K562 (cell line): ENCODE measurements around the gene CDCA4. TPM values are rescaled to one million over a fixed set of nuclear protein-coding genes. Genes with fewer than 3 reads are reported as not detected.
A peak's percentile ranks its signal among the peaks of the same experiment; 100 is the strongest.

ENCODE experiments used
- BCOR ChIP-seq: fragments of 450-650 bp; IDR thresholded peaks from 2 replicates; pipeline ENCODE4 v1.6.1; 2016
- CBX8 ChIP-seq: fragments of 200-600 bp; sonication (generic); IDR thresholded peaks from 2 replicates; pipeline ENCODE4 v1.6.1; 2012; ENCODE audit warnings: borderline replicate concordance, mixed run types, low read depth, mild to moderate bottlenecking, moderate library complexity, mixed read lengths, low read length, control low read depth, inconsistent platforms; ENCODE audit not compliant: poor library complexity, severe bottlenecking; ENCODE audit errors: extremely low read depth
- CCAR2 ChIP-seq: fragments of 200-400 bp; formaldehyde crosslinking; IDR thresholded peaks from 2 replicates; pipeline ENCODE4 v1.6.1; 2017; ENCODE audit warnings: mild to moderate bottlenecking, low read depth, low read length
- CEBPB ChIP-seq: fragments of 450-650 bp; IDR thresholded peaks from 2 replicates; pipeline ENCODE4 v1.6.1; 2016; ENCODE audit warnings: missing genetic modification characterization, missing compliant biosample characterization
- EWSR1 ChIP-seq: fragments of 450-650 bp; IDR thresholded peaks from 2 replicates; pipeline ENCODE4 v1.6.1; 2018; ENCODE audit warnings: borderline replicate concordance, mild to moderate bottlenecking, low read depth, moderate library complexity; ENCODE audit not compliant: partially characterized antibody
- FOXA3 ChIP-seq, 2 experiments: fragments of 450-650 bp in 1 of 2; sonication (generic) in 1 of 2; formaldehyde crosslinking; IDR thresholded peaks in 1 of 2; conservative IDR thresholded peaks in 1 of 2; 2 replicates each; pipeline versions ENCODE4 v1.4.0 to v1.8.0; 2020 to 2022; ENCODE audit warnings: mild to moderate bottlenecking in 2 of 2, missing genetic modification reagents in 1 of 2
- LCOR ChIP-seq: sonication (generic); formaldehyde crosslinking; IDR thresholded peaks from 2 replicates; pipeline ENCODE4 v1.8.0; 2022; ENCODE audit warnings: mild to moderate bottlenecking, missing genetic modification reagents
- MYNN ChIP-seq, 2 experiments: sonication (generic); formaldehyde crosslinking in 1 of 2; IDR thresholded peaks; 2 replicates each; pipeline versions ENCODE4 v1.5.0 to v1.6.1; 2016 to 2020; ENCODE audit warnings: antibody characterized with exemption in 1 of 2, missing genetic modification reagents in 1 of 2
- NCOA1 ChIP-seq: fragments of 450-650 bp; IDR thresholded peaks from 2 replicates; pipeline ENCODE4 v1.6.1; 2016; ENCODE audit warnings: low read depth
- NRF1 ChIP-seq, 2 experiments: fragments of 450-650 bp; IDR thresholded peaks in 1 of 2; conservative IDR thresholded peaks in 1 of 2; 2 replicates each; pipeline ENCODE4 v1.6.1; 2014; ENCODE audit warnings: mild to moderate bottlenecking in 2 of 2
- PHF8 ChIP-seq: fragments of 200-600 bp; sonication (generic); IDR thresholded peaks from 2 replicates; pipeline ENCODE4 v1.6.1; 2012; ENCODE audit warnings: mixed run types, mild to moderate bottlenecking, inconsistent platforms, low read length, moderate library complexity, borderline replicate concordance
- SIX5 ChIP-seq, 2 experiments: IDR thresholded peaks; 2 replicates each; pipeline ENCODE4 v1.6.1; 2011; ENCODE audit warnings: low read length in 2 of 2, borderline replicate concordance in 1 of 2, low read depth in 1 of 2, mild to moderate bottlenecking in 1 of 2, moderate library complexity in 1 of 2; ENCODE audit not compliant: insufficient read depth in 1 of 2
- SMAD1 ChIP-seq: fragments of 150-350 bp; IDR thresholded peaks from 2 replicates; pipeline ENCODE4 v1.6.1; 2014; ENCODE audit warnings: low read length, low read depth; ENCODE audit not compliant: partially characterized antibody
- ZNF23 ChIP-seq: fragments of 250-450 bp; sonication (Bioruptor Pico); IDR thresholded peaks from 2 replicates; pipeline ENCODE4 v1.4.0; 2020; ENCODE audit warnings: mild to moderate bottlenecking
- ZZZ3 ChIP-seq: fragments of 450-650 bp; IDR thresholded peaks from 2 replicates; pipeline ENCODE4 v1.6.1; 2016; ENCODE audit warnings: antibody characterized with exemption, mild to moderate bottlenecking, moderate library complexity
- polyA plus RNA-seq, 8 experiments: library from polyadenylated mRNA; depleted of rRNA in 4 of 8; stranded (reverse) in 5 of 8; unstranded in 3 of 8; fragments of >200 nt; fragmentation: Nextera tagmentation in 2 of 8; fragmentation: Illumina TruSeq in 1 of 8; extraction: Ambion mirVana in 2 of 8; extraction: Trizol in 1 of 8; gene quantifications; 2 replicates each; pipeline versions ENCODE4 v1.2.1 to v1.2.3, GENCODE V29; 2011 to 2014; ENCODE audit warnings: inconsistent platforms in 1 of 8, missing spikeins in 1 of 8
- total RNA-seq, 7 experiments: library from RNA; depleted of rRNA in 6 of 7; stranded (reverse); fragments of >200 nt in 6 of 7; fragmentation: Illumina TruSeq in 2 of 7; extraction: Trizol in 2 of 7; gene quantifications; 2 replicates each; pipeline versions ENCODE4 v1.2.1 to v1.2.3, GENCODE V29; 2011 to 2021; ENCODE audit warnings: low replicate concordance in 1 of 7
- TF ChIP-seq, protein P1 (sequence below): fragments of 250-450 bp; sonication (Bioruptor Pico); IDR thresholded peaks from 2 replicates; pipeline ENCODE4 v1.5.0; 2020; ENCODE audit warnings: mild to moderate bottlenecking, borderline replicate concordance
- TF ChIP-seq, protein P2 (sequence below): sonication (generic); formaldehyde crosslinking; IDR thresholded peaks from 2 replicates; pipeline ENCODE4 v1.8.0; 2022; ENCODE audit warnings: mild to moderate bottlenecking, missing genetic modification reagents, borderline replicate concordance
- TF ChIP-seq, protein P3 (sequence below): fragments of 200-400 bp; formaldehyde crosslinking; IDR thresholded peaks from 2 replicates; pipeline ENCODE4 v1.6.1; 2017; ENCODE audit warnings: mild to moderate bottlenecking, low read depth, low read length, moderate library complexity
- TF ChIP-seq, protein P4 (sequence below): fragments of 250-450 bp; sonication (Bioruptor Pico); IDR thresholded peaks from 2 replicates; pipeline ENCODE4 v1.8.0; 2021; ENCODE audit warnings: borderline replicate concordance, mild to moderate bottlenecking, moderate library complexity; ENCODE audit not compliant: poor library complexity, severe bottlenecking

The CDCA4 gene
- total and polyA plus RNA-seq, 9 of the 15 experiments (the other 6 are each of a cell fraction or from before 2014, with no cell fraction given): 6.6 to 44.2 (median 23.0) TPM

DNA sequence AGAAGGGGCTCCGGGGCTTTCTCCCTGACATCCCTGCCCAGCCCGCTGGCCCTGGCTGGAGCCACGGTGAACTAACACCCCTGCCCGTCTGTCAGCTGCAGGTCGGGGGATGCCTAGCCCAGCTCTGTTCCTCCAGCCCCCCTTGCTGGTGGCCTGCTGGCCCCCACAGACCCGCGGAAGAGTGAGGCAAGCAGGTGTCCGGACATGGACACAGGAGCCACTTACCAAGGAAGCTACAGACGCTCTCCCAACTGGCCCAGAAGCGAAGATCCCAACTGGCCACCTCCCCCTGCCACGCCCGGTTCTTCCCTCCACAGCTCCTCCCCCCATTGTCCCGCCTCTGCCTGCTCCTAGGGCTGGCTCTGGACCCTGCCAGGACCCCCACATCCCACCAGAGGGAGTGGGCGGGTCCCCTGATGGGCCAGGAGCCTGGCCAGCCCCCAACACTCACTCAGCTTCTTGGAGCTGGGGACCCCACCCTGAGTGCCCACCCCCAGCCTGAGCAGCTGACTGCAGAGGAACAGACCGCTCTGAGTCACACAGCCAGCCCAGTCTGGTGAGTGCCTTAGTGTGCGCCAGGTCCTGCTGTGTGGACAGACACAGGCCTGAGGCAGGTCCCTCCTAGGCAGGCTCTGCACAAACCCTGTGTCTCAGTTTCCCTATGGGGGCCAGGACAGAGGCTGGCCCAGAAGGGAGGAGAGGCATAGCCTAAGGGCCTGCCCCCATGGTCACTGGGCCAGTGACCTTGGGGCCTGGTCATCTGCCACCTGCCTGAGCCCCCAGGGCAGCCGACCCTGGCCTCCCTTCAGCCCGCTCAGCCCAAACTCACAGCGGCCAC lies 50.4 kb downstream of the CDCA4 start (continued):
- no peak for TF ChIP-seq MYNN (IDR thresholded peaks at IDR 0.05)
- TF ChIP-seq MYNN (CRISPR knock-in tag; IDR thresholded peaks at IDR 0.05): no peak
- TF ChIP-seq ZZZ3: no peak
- TF ChIP-seq, protein P1, sequence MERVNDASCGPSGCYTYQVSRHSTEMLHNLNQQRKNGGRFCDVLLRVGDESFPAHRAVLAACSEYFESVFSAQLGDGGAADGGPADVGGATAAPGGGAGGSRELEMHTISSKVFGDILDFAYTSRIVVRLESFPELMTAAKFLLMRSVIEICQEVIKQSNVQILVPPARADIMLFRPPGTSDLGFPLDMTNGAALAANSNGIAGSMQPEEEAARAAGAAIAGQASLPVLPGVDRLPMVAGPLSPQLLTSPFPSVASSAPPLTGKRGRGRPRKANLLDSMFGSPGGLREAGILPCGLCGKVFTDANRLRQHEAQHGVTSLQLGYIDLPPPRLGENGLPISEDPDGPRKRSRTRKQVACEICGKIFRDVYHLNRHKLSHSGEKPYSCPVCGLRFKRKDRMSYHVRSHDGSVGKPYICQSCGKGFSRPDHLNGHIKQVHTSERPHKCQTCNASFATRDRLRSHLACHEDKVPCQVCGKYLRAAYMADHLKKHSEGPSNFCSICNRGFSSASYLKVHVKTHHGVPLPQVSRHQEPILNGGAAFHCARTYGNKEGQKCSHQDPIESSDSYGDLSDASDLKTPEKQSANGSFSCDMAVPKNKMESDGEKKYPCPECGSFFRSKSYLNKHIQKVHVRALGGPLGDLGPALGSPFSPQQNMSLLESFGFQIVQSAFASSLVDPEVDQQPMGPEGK (CRISPR knock-in tag): no peak
- no peak for TF ChIP-seq ZNF23 (CRISPR knock-in tag)
- no peak for TF ChIP-seq FOXA3 (CRISPR knock-in tag; conservative IDR thresholded peaks at IDR 0.05 in 1 of 2, IDR thresholded peaks at IDR 0.05 in 1 of 2)
- TF ChIP-seq NRF1 (conservative IDR thresholded peaks at IDR 0.05 in 1 of 2, IDR thresholded peaks at IDR 0.05 in 1 of 2): peak in 1 of 2 experiments; percentile 34; a peak in 1 of 4 replicates
- TF ChIP-seq SMAD1: no peak
- TF ChIP-seq CEBPB: no peak
- TF ChIP-seq, protein P2, sequence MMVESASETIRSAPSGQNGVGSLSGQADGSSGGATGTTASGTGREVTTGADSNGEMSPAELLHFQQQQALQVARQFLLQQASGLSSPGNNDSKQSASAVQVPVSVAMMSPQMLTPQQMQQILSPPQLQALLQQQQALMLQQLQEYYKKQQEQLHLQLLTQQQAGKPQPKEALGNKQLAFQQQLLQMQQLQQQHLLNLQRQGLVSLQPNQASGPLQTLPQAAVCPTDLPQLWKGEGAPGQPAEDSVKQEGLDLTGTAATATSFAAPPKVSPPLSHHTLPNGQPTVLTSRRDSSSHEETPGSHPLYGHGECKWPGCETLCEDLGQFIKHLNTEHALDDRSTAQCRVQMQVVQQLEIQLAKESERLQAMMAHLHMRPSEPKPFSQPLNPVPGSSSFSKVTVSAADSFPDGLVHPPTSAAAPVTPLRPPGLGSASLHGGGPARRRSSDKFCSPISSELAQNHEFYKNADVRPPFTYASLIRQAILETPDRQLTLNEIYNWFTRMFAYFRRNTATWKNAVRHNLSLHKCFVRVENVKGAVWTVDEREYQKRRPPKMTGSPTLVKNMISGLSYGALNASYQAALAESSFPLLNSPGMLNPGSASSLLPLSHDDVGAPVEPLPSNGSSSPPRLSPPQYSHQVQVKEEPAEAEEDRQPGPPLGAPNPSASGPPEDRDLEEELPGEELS (CRISPR knock-in tag): no peak
- TF ChIP-seq, protein P3, sequence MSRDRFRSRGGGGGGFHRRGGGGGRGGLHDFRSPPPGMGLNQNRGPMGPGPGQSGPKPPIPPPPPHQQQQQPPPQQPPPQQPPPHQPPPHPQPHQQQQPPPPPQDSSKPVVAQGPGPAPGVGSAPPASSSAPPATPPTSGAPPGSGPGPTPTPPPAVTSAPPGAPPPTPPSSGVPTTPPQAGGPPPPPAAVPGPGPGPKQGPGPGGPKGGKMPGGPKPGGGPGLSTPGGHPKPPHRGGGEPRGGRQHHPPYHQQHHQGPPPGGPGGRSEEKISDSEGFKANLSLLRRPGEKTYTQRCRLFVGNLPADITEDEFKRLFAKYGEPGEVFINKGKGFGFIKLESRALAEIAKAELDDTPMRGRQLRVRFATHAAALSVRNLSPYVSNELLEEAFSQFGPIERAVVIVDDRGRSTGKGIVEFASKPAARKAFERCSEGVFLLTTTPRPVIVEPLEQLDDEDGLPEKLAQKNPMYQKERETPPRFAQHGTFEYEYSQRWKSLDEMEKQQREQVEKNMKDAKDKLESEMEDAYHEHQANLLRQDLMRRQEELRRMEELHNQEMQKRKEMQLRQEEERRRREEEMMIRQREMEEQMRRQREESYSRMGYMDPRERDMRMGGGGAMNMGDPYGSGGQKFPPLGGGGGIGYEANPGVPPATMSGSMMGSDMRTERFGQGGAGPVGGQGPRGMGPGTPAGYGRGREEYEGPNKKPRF: no peak
- TF ChIP-seq, protein P4, sequence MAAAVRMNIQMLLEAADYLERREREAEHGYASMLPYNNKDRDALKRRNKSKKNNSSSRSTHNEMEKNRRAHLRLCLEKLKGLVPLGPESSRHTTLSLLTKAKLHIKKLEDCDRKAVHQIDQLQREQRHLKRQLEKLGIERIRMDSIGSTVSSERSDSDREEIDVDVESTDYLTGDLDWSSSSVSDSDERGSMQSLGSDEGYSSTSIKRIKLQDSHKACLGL (CRISPR knock-in tag): no peak
- TF ChIP-seq PHF8: peak; percentile 29; the same call in 1 of the 2 replicates
- no peak for TF ChIP-seq CCAR2
- no peak for TF ChIP-seq CBX8
- no peak for TF ChIP-seq EWSR1
- TF ChIP-seq BCOR: no peak
- TF ChIP-seq LCOR (CRISPR knock-in tag): no peak
- no peak for TF ChIP-seq NCOA1
- no peak for TF ChIP-seq SIX5 (IDR thresholded peaks at IDR 0.05; ENCODE audit: borderline replicate concordance in 1 of 2, insufficient read depth in 1 of 2, low read depth in 1 of 2, low read length in 2 of 2)
